ENCODE data around the gene SRSF7. TPM values are rescaled to one million over a fixed set of nuclear protein-coding genes. Genes with fewer than 3 reads are reported as not detected.

SRSF7 gene
- total RNA-seq, 1 experiment from 2014 or later, result 299 TPM

DNA sequence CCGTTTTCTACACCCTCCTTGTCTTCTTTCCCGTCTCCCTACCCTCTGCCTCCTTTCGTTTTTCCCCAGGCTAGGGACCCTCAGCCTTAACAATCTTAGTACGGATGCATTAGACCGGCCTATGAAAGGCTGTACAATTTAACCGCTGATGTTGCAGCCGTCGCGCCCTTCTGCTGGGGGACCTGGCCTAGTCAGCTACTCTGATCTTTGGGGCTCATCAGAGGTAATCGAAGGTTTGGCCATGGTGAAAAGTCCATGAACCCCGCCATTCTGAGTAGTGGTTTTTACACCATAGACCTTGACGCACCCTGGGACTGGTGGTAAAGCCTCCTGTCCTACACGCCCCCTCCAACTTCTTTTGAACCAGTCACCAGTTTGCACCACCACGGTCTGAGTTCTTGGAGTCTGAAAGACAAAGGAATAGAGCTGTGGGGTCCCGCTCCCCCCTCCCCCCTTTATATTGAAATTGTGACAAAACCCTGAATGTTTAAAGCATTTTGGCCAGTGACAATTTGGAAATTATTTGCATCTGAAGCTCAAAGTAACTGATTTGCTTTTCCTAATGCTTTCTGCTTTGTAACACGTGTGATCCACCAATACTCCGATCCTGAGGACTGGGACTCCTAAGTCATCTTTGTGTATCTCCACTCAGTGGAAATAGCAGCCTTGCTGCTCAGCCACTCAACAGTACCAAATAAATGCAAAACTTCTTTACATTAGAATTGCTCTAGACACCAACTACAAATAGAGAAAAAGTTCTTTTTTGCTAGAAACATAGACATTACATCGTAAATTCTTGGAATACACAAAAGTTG, 642 bp upstream of the SRSF7 start:
- no peak for DNase-seq (ENCODE audit: low spot score)
- peak overlapping the region; percentile 100 for H3K4me3 Mint-ChIP-seq
- peaks cover 40% of the 10 kb centered on the region for H3K36me3 Mint-ChIP-seq
- ChIA-PET POLR2A (interaction anchor here (0.6 to 2.4 kb wide), 36 partner anchors 8 to 1785 kb away, joined by 3 to 55 read pairs (median 4); partner anchors contain the start of genes ATL2, DHX57, GALM and HNRNPLL), CTCF (interaction anchor here (0.7 to 2.1 kb wide), 3 partner anchors 149 to 216 kb away, joined by 3 to 5 read pairs (median 4); no protein-coding TSS in a partner anchor)
- peaks cover 36% of the 10 kb centered on the region for H3K4me1 Mint-ChIP-seq
- peak overlapping the region; percentile 100 for H3K27ac Mint-ChIP-seq
- TF ChIP-seq TEAD4 (CRISPR knock-in tag; IDR thresholded peaks at IDR 0.05), result no peak
- no peak for TF ChIP-seq FOXJ3 (CRISPR knock-in tag; IDR thresholded peaks at IDR 0.05; ENCODE audit: borderline replicate concordance)
- TF ChIP-seq RORB (CRISPR knock-in tag; IDR thresholded peaks at IDR 0.05), result no peak
- no peak for TF ChIP-seq FOXK1 (CRISPR knock-in tag; IDR thresholded peaks at IDR 0.05)
- 0 out of 2 replicates have a peak, but pooled peaks have one; percentile 1 for TF ChIP-seq ZNF232 (CRISPR knock-in tag; IDR thresholded peaks at IDR 0.05)
- TF ChIP-seq ZNF263 (CRISPR knock-in tag; IDR thresholded peaks at IDR 0.05; ENCODE audit: low read depth), result no peak
- no peak for TF ChIP-seq NR2C2 (CRISPR knock-in tag; IDR thresholded peaks at IDR 0.05)
- TF ChIP-seq ZNF317 (CRISPR knock-in tag; IDR thresholded peaks at IDR 0.05; ENCODE audit: borderline replicate concordance, low read depth), result no peak
- H3K27me3 Mint-ChIP-seq (ENCODE audit: low read depth), result no peaks in the 10 kb centered on the region
- ATAC-seq, result peak; percentile 33
- H3K9me3 Mint-ChIP-seq, result peaks cover 2% of the 10 kb centered on the region; the same call in 1 of the 2 replicates

- DNase-seq (ENCODE audit: low spot score), result peak; percentile 23
- 0 out of 2 replicates have a peak, but pooled peaks have one; percentile 8 for TF ChIP-seq EMX1 (CRISPR knock-in tag; IDR thresholded peaks at IDR 0.05)
- TF ChIP-seq ESRRA (CRISPR knock-in tag; IDR thresholded peaks at IDR 0.05; ENCODE audit: borderline replicate concordance), result 0 out of 2 replicates have a peak, but pooled peaks have one; percentile 17
- TF ChIP-seq ZNF263 (CRISPR knock-in tag; IDR thresholded peaks at IDR 0.05; ENCODE audit: low read depth), result no peak
- no peak for TF ChIP-seq NFATC4 (CRISPR knock-in tag; IDR thresholded peaks at IDR 0.05)
- TF ChIP-seq CDX4 (CRISPR knock-in tag; IDR thresholded peaks at IDR 0.05; ENCODE audit: borderline replicate concordance), result no peak
- no peak for TF ChIP-seq CBFB (CRISPR knock-in tag; IDR thresholded peaks at IDR 0.05; ENCODE audit: low read depth)
- no peak for TF ChIP-seq ZNF232 (CRISPR knock-in tag; IDR thresholded peaks at IDR 0.05)
- TF ChIP-seq, protein P1, sequence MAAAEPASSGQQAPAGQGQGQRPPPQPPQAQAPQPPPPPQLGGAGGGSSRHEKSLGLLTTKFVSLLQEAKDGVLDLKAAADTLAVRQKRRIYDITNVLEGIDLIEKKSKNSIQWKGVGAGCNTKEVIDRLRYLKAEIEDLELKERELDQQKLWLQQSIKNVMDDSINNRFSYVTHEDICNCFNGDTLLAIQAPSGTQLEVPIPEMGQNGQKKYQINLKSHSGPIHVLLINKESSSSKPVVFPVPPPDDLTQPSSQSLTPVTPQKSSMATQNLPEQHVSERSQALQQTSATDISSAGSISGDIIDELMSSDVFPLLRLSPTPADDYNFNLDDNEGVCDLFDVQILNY (CRISPR knock-in tag; IDR thresholded peaks at IDR 0.05), result 0 out of 2 replicates have a peak, but pooled peaks have one; percentile 12
- TF ChIP-seq, protein P2, sequence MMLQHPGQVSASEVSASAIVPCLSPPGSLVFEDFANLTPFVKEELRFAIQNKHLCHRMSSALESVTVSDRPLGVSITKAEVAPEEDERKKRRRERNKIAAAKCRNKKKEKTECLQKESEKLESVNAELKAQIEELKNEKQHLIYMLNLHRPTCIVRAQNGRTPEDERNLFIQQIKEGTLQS (CRISPR knock-in tag; conservative IDR thresholded peaks at IDR 0.05), result no peak
- TF ChIP-seq, protein P3, sequence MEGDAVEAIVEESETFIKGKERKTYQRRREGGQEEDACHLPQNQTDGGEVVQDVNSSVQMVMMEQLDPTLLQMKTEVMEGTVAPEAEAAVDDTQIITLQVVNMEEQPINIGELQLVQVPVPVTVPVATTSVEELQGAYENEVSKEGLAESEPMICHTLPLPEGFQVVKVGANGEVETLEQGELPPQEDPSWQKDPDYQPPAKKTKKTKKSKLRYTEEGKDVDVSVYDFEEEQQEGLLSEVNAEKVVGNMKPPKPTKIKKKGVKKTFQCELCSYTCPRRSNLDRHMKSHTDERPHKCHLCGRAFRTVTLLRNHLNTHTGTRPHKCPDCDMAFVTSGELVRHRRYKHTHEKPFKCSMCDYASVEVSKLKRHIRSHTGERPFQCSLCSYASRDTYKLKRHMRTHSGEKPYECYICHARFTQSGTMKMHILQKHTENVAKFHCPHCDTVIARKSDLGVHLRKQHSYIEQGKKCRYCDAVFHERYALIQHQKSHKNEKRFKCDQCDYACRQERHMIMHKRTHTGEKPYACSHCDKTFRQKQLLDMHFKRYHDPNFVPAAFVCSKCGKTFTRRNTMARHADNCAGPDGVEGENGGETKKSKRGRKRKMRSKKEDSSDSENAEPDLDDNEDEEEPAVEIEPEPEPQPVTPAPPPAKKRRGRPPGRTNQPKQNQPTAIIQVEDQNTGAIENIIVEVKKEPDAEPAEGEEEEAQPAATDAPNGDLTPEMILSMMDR (IDR thresholded peaks at IDR 0.05), result no peak
- TF ChIP-seq TP53 (CRISPR knock-in tag; IDR thresholded peaks at IDR 0.05), result no peak
- no peak for TF ChIP-seq TEAD1 (CRISPR knock-in tag; IDR thresholded peaks at IDR 0.05)
- no peak for TF ChIP-seq FOXJ3 (CRISPR knock-in tag; IDR thresholded peaks at IDR 0.05; ENCODE audit: borderline replicate concordance)
- TF ChIP-seq SP1 (CRISPR knock-in tag; conservative IDR thresholded peaks at IDR 0.05), result no peak
- TF ChIP-seq, protein P4, sequence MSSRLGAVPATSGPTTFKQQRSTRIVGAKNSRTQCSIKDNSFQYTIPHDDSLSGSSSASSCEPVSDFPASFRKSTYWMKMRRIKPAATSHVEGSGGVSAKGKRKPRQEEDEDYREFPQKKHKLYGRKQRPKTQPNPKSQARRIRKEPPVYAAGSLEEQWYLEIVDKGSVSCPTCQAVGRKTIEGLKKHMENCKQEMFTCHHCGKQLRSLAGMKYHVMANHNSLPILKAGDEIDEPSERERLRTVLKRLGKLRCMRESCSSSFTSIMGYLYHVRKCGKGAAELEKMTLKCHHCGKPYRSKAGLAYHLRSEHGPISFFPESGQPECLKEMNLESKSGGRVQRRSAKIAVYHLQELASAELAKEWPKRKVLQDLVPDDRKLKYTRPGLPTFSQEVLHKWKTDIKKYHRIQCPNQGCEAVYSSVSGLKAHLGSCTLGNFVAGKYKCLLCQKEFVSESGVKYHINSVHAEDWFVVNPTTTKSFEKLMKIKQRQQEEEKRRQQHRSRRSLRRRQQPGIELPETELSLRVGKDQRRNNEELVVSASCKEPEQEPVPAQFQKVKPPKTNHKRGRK (CRISPR knock-in tag; IDR thresholded peaks at IDR 0.05; ENCODE audit: borderline replicate concordance), result no peak
- TF ChIP-seq USF1 (CRISPR knock-in tag; IDR thresholded peaks at IDR 0.05), result no peak
- TF ChIP-seq SOX15 (CRISPR knock-in tag; IDR thresholded peaks at IDR 0.05), result no peak
- TF ChIP-seq, protein P5, sequence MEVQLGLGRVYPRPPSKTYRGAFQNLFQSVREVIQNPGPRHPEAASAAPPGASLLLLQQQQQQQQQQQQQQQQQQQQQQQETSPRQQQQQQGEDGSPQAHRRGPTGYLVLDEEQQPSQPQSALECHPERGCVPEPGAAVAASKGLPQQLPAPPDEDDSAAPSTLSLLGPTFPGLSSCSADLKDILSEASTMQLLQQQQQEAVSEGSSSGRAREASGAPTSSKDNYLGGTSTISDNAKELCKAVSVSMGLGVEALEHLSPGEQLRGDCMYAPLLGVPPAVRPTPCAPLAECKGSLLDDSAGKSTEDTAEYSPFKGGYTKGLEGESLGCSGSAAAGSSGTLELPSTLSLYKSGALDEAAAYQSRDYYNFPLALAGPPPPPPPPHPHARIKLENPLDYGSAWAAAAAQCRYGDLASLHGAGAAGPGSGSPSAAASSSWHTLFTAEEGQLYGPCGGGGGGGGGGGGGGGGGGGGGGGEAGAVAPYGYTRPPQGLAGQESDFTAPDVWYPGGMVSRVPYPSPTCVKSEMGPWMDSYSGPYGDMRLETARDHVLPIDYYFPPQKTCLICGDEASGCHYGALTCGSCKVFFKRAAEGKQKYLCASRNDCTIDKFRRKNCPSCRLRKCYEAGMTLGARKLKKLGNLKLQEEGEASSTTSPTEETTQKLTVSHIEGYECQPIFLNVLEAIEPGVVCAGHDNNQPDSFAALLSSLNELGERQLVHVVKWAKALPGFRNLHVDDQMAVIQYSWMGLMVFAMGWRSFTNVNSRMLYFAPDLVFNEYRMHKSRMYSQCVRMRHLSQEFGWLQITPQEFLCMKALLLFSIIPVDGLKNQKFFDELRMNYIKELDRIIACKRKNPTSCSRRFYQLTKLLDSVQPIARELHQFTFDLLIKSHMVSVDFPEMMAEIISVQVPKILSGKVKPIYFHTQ (CRISPR knock-in tag; IDR thresholded peaks at IDR 0.05), result no peak
These were observed 910 bp downstream of the SRSF7 start for GRCh38 chr2:38750011-38750890.

More at GRCh38 chr2:38750011-38750890, 910 bp downstream of the SRSF7 start:
- Mint-ChIP-seq H3K4me3 (peak overlapping the region; percentile 100), H3K36me3 (peaks cover 54% of the 10 kb centered on the region), H3K27ac (peak overlapping the region; percentile 100), H3K27me3 (ENCODE audit: low read depth) (no peaks in the 10 kb centered on the region), H3K9me3 (no peaks in the 10 kb centered on the region), H3K4me1 (peaks cover 44% of the 10 kb centered on the region)
- ATAC-seq, result no peak
- CTCF ChIA-PET, result interaction anchor here (2.1 kb wide), 1 partner anchor 147 kb away, joined by 4 read pairs; no protein-coding TSS in a partner anchor
- POLR2A ChIA-PET, result interaction anchor here (0.5 to 2.4 kb wide), 15 partner anchors 7 to 435 kb away, joined by 3 to 55 read pairs (median 6); partner anchors contain the start of genes DHX57, GALM, HNRNPLL and MORN2

Data from WTC11 (cell line).